Neural progenitor cell (in vitro differentiated cells): ENCODE results near the gene MED28.

Experiments
- CTCF ChIP-seq: fragments of 200-600 bp; sonication (generic); IDR thresholded peaks from 2 replicates; pipeline ENCODE4 v1.5.1; 2017; ENCODE audit warnings: antibody characterized with exemption, mild to moderate bottlenecking
- EZH2 ChIP-seq: fragments of 200-600 bp; sonication (generic); IDR thresholded peaks from 2 replicates; pipeline ENCODE4 v1.6.1; 2017; ENCODE audit warnings: antibody characterized with exemption, mild to moderate bottlenecking, moderate library complexity
- EZH2phosphoT487 ChIP-seq: fragments of 200-600 bp; sonication (generic); IDR thresholded peaks from 2 replicates; pipeline ENCODE4 v1.6.1; 2017; ENCODE audit warnings: antibody characterized with exemption

- TF ChIP-seq CTCF (no peak), EZH2 (no peak), EZH2phosphoT487 (no peak)
Measured at GRCh38 chr4:17567271-17567670, 47.2 kb upstream of the MED28 start.
